ENCODE measurements around the gene IGDCC3. TPM values are rescaled to one million over a fixed set of nuclear protein-coding genes. Genes with fewer than 3 reads are reported as not detected.

The IGDCC3 gene
- total and polyA plus RNA-seq, 10 of the 15 experiments (the other 5 are each of a cell fraction or from before 2014, with no cell fraction given) = 0.10 to 0.20 (median 0.15) TPM; not detected in 7

- ATAC-seq (no peak), DNase-seq (ENCODE audit: low read depth, low spot score) (no peak), FAIRE-seq (no peak)
- Histone ChIP-seq H3K27me3 (replicated peaks in 1 of 2; ENCODE audit: control insufficient read depth in 2 of 2, insufficient read depth in 2 of 2, low read length in 1 of 2) (peaks cover 2 to 17% of the 10 kb centered on the region in 2 experiments), H3K36me3 (ENCODE audit: control insufficient read depth in 2 of 2, insufficient read depth in 2 of 2, low read length in 1 of 2) (no peaks in the 10 kb centered on the region), H3K4me2 (ENCODE audit: control insufficient read depth, insufficient read depth) (no peak overlapping the region), H3K9ac (ENCODE audit: control insufficient read depth, insufficient read depth, low read length) (no peak overlapping the region), H3K79me2 (ENCODE audit: control insufficient read depth, insufficient read depth, low read length) (no peaks in the 10 kb centered on the region), H3K9me3 (replicated peaks; ENCODE audit: control insufficient read depth, insufficient read depth, low read length) (no peaks in the 10 kb centered on the region), H4K20me1 (ENCODE audit: control insufficient read depth, insufficient read depth) (no peaks in the 10 kb centered on the region), H3K4me1 (ENCODE audit: control insufficient read depth, insufficient read depth, low read length) (peaks cover 7% of the 10 kb centered on the region), H2AFZ (ENCODE audit: control insufficient read depth, low read depth, low read length) (no peak overlapping the region), H3K27ac (ENCODE audit: control insufficient read depth, insufficient read depth) (no peak overlapping the region), H3K4me3 (no peak overlapping the region)
- intact Hi-C loops (cut with micrococcal nuclease; ENCODE audit: unreplicated experiment) (no loop called here), in situ Hi-C loops (cut with MboI) (loop anchor here (5.0 kb wide), 1 partner anchor 65 kb away; no protein-coding TSS in a partner anchor)
- ChIA-PET SMC1A (ENCODE audit: uncharacterized antibody, unreplicated experiment) (interaction anchor here (1.1 kb wide), 1 partner anchor 17 kb away, joined by 3 read pairs; no protein-coding TSS in a partner anchor), CTCF (interaction anchor here (0.6 to 2.4 kb wide), 2 partner anchors 19 to 62 kb away, joined by 3 to 22 read pairs; no protein-coding TSS in a partner anchor), POLR2A (interaction anchor here (0.7 kb wide), 1 partner anchor 255 kb away, joined by 3 read pairs; no protein-coding TSS in a partner anchor), RAD21 (ENCODE audit: unreplicated experiment) (interaction anchor here (0.9 to 4.3 kb wide), 2 partner anchors 62 to 117 kb away, joined by 3 to 35 read pairs; no protein-coding TSS in a partner anchor)
- BruUV-seq (replicated peaks) = no TSS peak
- 22% methylated on average over 6 of the region's 6 CpGs for WGBS (ENCODE audit: insufficient coverage, insufficient replicate concordance, low lambda C conversion rate, missing lambda C conversion rate)
- TF ChIP-seq EP300 (IDR thresholded peaks at IDR 0.05; ENCODE audit: borderline replicate concordance in 1 of 2, control insufficient read depth in 1 of 2, low read depth in 2 of 2, low read length in 2 of 2) = no peak
- no peak for TF ChIP-seq TCF12 (IDR thresholded peaks at IDR 0.05; ENCODE audit: low read depth, low read length)
- no peak for TF ChIP-seq MYC (IDR thresholded peaks at IDR 0.05; ENCODE audit: insufficient read depth, insufficient read length, insufficient replicate concordance, low read length, severe bottlenecking)
- no peak for TF ChIP-seq TBL1XR1 (IDR thresholded peaks at IDR 0.05; ENCODE audit: low read depth, low read length)
- no peak for TF ChIP-seq ASH2L (IDR thresholded peaks at IDR 0.05; ENCODE audit: borderline replicate concordance, low read depth)
- TF ChIP-seq EZH2 (IDR thresholded peaks at IDR 0.05; ENCODE audit: borderline replicate concordance, control insufficient read depth, low read depth, low read length) = no peak
- no peak for TF ChIP-seq POLR2AphosphoS5 (IDR thresholded peaks at IDR 0.05; ENCODE audit: low read length)
- TF ChIP-seq ZNF384 (IDR thresholded peaks at IDR 0.05; ENCODE audit: borderline replicate concordance, low read depth, low read length) = no peak
- TF ChIP-seq ZBTB11 (CRISPR knock-in tag; IDR thresholded peaks at IDR 0.05) = no peak
- no peak for TF ChIP-seq JUND (IDR thresholded peaks at IDR 0.05; ENCODE audit: low read depth, low read length)
- TF ChIP-seq HSF1 (IDR thresholded peaks at IDR 0.05; ENCODE audit: low read depth, low read length) = no peak
Observed at GRCh38 chr15:65382146-65382491, 4.3 kb upstream of the IGDCC3 start.
